NOMO-1 (cell line): ENCODE results near the gene NAE1.
"Not testable (repeated sequence)": the region's sequence is repeated elsewhere in the genome, so short reads cannot be mapped to it uniquely, and the experiment has no call there.

ENCODE experiments used
- DNase-seq, 2 experiments: peaks; one replicate each; lab custom pipeline; 2025; ENCODE audit not compliant: unreplicated experiment in 2 of 2; lab: John Stamatoyannopoulos, UW

The NAE1 gene

GRCh38 chr16:66809765-66810164, 21.0 kb downstream of the NAE1 start:
- DNase-seq, result no peak

- no peak for DNase-seq
Measured at GRCh38 chr16:66802159-66802558, 28.6 kb downstream of the NAE1 start.

- DNase-seq, result no peak
Measured at GRCh38 chr16:66801320-66802105, 29.3 kb downstream of the NAE1 start, which contains the start of gene TERB1. Gene TERB1 (minus strand): TSS chr16:66801584. CDS start chr16:66796798, 4,786 bp downstream.

GRCh38 chr16:66800856-66801255, 29.9 kb downstream of the NAE1 start:
- no peak for DNase-seq

- no peak for DNase-seq
Measured at GRCh38 chr16:66798161-66798560, 32.6 kb downstream of the NAE1 start.

GRCh38 chr16:66793984-66794383, 36.8 kb downstream of the NAE1 start:
- not testable (repeated sequence) for DNase-seq

GRCh38 chr16:66790130-66790733, 40.5 kb downstream of the NAE1 start:
- no peak for DNase-seq

GRCh38 chr16:66787427-66787826, 43.3 kb downstream of the NAE1 start:
- no peak for DNase-seq

- no peak for DNase-seq
Measured at GRCh38 chr16:66786551-66786950, 44.2 kb downstream of the NAE1 start.

GRCh38 chr16:66776457-66776856, 54.3 kb downstream of the NAE1 start:
- no peak for DNase-seq

GRCh38 chr16:66774981-66775380, 55.8 kb downstream of the NAE1 start:
- DNase-seq, result no peak

GRCh38 chr16:66758086-66758485, 72.7 kb downstream of the NAE1 start:
- DNase-seq, result no peak

- no peak for DNase-seq
Measured at GRCh38 chr16:66754819-66755218, 76.0 kb downstream of the NAE1 start.

- no peak for DNase-seq
Measured at GRCh38 chr16:66754211-66754610, 76.6 kb downstream of the NAE1 start.

GRCh38 chr16:66752958-66753357, 77.8 kb downstream of the NAE1 start:
- DNase-seq, result no peak
